NB4 (cell line): Measurements from ENCODE around the gene PRRT1.
A peak's percentile ranks its signal among the peaks of the same experiment; 100 is the strongest.

Source experiments
- POLR2A ChIP-seq: IDR thresholded peaks from 2 replicates; pipeline ENCODE4 v1.6.1; 2011; ENCODE audit warnings: mild to moderate bottlenecking; ENCODE audit not compliant: insufficient read length; ENCODE audit errors: extremely low read depth
- TF ChIP-seq, protein P1 (sequence below): IDR thresholded peaks from one replicate; pipeline ENCODE4 v1.5.1; 2012; ENCODE audit warnings: low read depth, low read length

DNA sequence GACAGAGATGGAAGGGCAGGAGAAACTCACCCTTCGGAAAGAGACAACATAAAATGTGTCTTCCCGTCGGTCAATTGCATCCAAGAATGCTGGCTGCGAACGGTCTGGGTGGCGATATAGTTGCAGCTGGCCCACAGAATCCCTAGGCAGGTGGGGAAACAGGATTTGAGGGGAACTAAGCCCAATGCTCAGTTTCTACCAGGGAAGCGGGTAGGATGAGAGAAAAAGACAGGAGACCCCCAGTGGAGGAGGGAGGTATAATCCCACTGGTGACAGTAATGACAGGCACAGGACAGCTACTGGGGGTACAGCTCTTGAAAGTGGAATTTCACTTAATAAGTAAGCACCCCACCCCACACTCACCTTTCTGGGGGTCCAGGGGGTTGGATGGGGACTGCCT is 35.1 kb downstream of the PRRT1 start:
- TF ChIP-seq, protein P1, sequence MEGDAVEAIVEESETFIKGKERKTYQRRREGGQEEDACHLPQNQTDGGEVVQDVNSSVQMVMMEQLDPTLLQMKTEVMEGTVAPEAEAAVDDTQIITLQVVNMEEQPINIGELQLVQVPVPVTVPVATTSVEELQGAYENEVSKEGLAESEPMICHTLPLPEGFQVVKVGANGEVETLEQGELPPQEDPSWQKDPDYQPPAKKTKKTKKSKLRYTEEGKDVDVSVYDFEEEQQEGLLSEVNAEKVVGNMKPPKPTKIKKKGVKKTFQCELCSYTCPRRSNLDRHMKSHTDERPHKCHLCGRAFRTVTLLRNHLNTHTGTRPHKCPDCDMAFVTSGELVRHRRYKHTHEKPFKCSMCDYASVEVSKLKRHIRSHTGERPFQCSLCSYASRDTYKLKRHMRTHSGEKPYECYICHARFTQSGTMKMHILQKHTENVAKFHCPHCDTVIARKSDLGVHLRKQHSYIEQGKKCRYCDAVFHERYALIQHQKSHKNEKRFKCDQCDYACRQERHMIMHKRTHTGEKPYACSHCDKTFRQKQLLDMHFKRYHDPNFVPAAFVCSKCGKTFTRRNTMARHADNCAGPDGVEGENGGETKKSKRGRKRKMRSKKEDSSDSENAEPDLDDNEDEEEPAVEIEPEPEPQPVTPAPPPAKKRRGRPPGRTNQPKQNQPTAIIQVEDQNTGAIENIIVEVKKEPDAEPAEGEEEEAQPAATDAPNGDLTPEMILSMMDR = peak; percentile 69
- TF ChIP-seq POLR2A = no peak
